ENCODE measurements around the gene F8A1.

- no peak for TF ChIP-seq POLR2A (IDR thresholded peaks at IDR 0.05)
- no peak for TF ChIP-seq CTCF (IDR thresholded peaks at IDR 0.05)
Measured at GRCh38 chrX:154873329-154873728, 12.8 kb upstream of the F8A1 start.

All from right lobe of liver (tissue), 4 donors.